SK-N-SH treated with all-trans-retinoic acid at 6 μM for 48 hours (cell line): Measurements from ENCODE around the gene FXR1.

Experiments used
- ATAC-seq: fragments of 200-7000 bp; cut with Tn5 transposase; 3 replicates; pipeline ENCODE4 v1.9.1; 2020; ENCODE audit warnings: mild to moderate bottlenecking, moderate library complexity
- ARNTL ChIP-seq: fragments of 450-650 bp; formaldehyde crosslinking; IDR thresholded peaks from 2 replicates; pipeline ENCODE4 v1.5.0; 2020; ENCODE audit warnings: low read depth, mild to moderate bottlenecking, moderate library complexity, borderline replicate concordance
- BACH2 ChIP-seq: fragments of 250-450 bp; sonication (Bioruptor Pico); IDR thresholded peaks from 2 replicates; pipeline ENCODE4 v1.9.0; 2021; ENCODE audit warnings: mild to moderate bottlenecking, borderline replicate concordance
- CSDC2 ChIP-seq: fragments of 250-450 bp; sonication (Bioruptor Pico); IDR thresholded peaks from 2 replicates; pipeline ENCODE4 v1.5.0; 2020; ENCODE audit warnings: mild to moderate bottlenecking, moderate library complexity
- ESRRG ChIP-seq: fragments of 250-450 bp; sonication (Bioruptor Pico); IDR thresholded peaks from 2 replicates; pipeline ENCODE4 v1.6.1; 2021; ENCODE audit warnings: mild to moderate bottlenecking
- GLIS3 ChIP-seq: fragments of 250-450 bp; sonication (Bioruptor Pico); IDR thresholded peaks from 2 replicates; pipeline ENCODE4 v1.5.0; 2020; ENCODE audit warnings: mild to moderate bottlenecking, moderate library complexity
- PPARA ChIP-seq: fragments of 250-450 bp; sonication (Bioruptor Pico); IDR thresholded peaks from 2 replicates; pipeline ENCODE4 v1.5.0; 2020; ENCODE audit warnings: mild to moderate bottlenecking, borderline replicate concordance
- RARB ChIP-seq: fragments of 250-450 bp; sonication (Bioruptor Pico); IDR thresholded peaks from 2 replicates; pipeline ENCODE4 v1.8.0; 2021; ENCODE audit warnings: mild to moderate bottlenecking, moderate library complexity
- SNAI2 ChIP-seq: fragments of 250-450 bp; sonication (Bioruptor Pico); IDR thresholded peaks from 2 replicates; pipeline ENCODE4 v1.5.0; 2020; ENCODE audit warnings: mild to moderate bottlenecking, moderate library complexity
- TCF4 ChIP-seq: fragments of 250-450 bp; sonication (Bioruptor Pico); IDR thresholded peaks from 2 replicates; pipeline ENCODE4 v1.8.0; 2021; ENCODE audit warnings: mild to moderate bottlenecking, moderate library complexity, borderline replicate concordance
- TOX ChIP-seq: fragments of 250-450 bp; sonication (Bioruptor Pico); IDR thresholded peaks from 2 replicates; pipeline ENCODE4 v1.8.0; 2021; ENCODE audit warnings: mild to moderate bottlenecking, moderate library complexity, borderline replicate concordance
- ZC3H10 ChIP-seq: fragments of 250-450 bp; sonication (Bioruptor Pico); IDR thresholded peaks from 2 replicates; pipeline ENCODE4 v1.5.1; 2021; ENCODE audit warnings: mild to moderate bottlenecking, moderate library complexity
- ZFP30 ChIP-seq: fragments of 450-650 bp; formaldehyde crosslinking; IDR thresholded peaks from 2 replicates; pipeline ENCODE4 v1.5.0; 2022; ENCODE audit warnings: mild to moderate bottlenecking, moderate library complexity
- ZNF565 ChIP-seq: fragments of 450-650 bp; formaldehyde crosslinking; conservative IDR thresholded peaks from 2 replicates; pipeline ENCODE4 v1.5.0; 2020; ENCODE audit warnings: low read depth, mild to moderate bottlenecking, moderate library complexity
- ZNF70 ChIP-seq: fragments of 450-650 bp; formaldehyde crosslinking; IDR thresholded peaks from 2 replicates; pipeline ENCODE4 v1.5.0; 2020; ENCODE audit warnings: mild to moderate bottlenecking, moderate library complexity
- ZNF8 ChIP-seq: fragments of 450-650 bp; formaldehyde crosslinking; IDR thresholded peaks from 2 replicates; pipeline ENCODE4 v1.5.0; 2020; ENCODE audit warnings: mild to moderate bottlenecking, moderate library complexity
- TF ChIP-seq, protein P1 (sequence below): fragments of 250-450 bp; sonication (Bioruptor Pico); IDR thresholded peaks from 2 replicates; pipeline ENCODE4 v1.8.0; 2021; ENCODE audit warnings: low read depth, mild to moderate bottlenecking, moderate library complexity, borderline replicate concordance
- TF ChIP-seq, protein P2 (sequence below): fragments of 250-450 bp; sonication (Bioruptor Pico); IDR thresholded peaks from 2 replicates; pipeline ENCODE4 v1.5.1; 2021; ENCODE audit warnings: mild to moderate bottlenecking, moderate library complexity
- TF ChIP-seq, protein P3 (sequence below): fragments of 250-450 bp; sonication (Bioruptor Pico); IDR thresholded peaks from 2 replicates; pipeline ENCODE4 v1.5.1; 2020; ENCODE audit warnings: low read depth, mild to moderate bottlenecking, moderate library complexity
- TF ChIP-seq, protein P4 (sequence below): fragments of 250-450 bp; sonication (Bioruptor Pico); IDR thresholded peaks from 2 replicates; pipeline ENCODE4 v1.5.0; 2020; ENCODE audit warnings: mild to moderate bottlenecking, moderate library complexity
- TF ChIP-seq, protein P5 (sequence below): fragments of 250-450 bp; sonication (Bioruptor Pico); IDR thresholded peaks from 2 replicates; pipeline ENCODE4 v1.8.0; 2020; ENCODE audit warnings: mild to moderate bottlenecking, moderate library complexity, borderline replicate concordance

The FXR1 gene

DNA sequence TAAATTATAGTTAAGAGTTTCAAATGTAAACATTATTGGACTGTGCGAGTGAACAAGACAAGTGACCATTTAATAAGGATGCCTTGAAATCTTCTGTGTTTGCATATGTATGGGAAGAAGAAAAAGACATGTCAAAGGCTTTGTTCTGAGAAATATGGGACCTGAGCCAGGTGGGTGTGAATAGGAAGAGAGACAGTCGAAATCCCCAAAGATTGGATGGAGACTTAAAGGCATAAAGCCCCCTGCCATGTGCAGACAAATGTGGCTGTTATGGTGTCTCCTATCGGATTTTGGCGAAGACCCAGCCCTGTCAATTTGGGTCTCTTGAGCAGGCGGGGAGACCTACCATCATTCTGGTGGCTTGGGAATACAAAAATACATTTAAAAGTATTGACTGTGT lies 16.9 kb downstream of the FXR1 start:
- TF ChIP-seq ESRRG (CRISPR knock-in tag) (no peak), TCF4 (CRISPR knock-in tag) (no peak), ZNF565 (CRISPR knock-in tag) (no peak), GLIS3 (CRISPR knock-in tag) (no peak), BACH2 (CRISPR knock-in tag) (no peak), ZFP30 (CRISPR knock-in tag) (no peak), ZNF70 (CRISPR knock-in tag) (no peak), SNAI2 (CRISPR knock-in tag) (no peak)
- TF ChIP-seq, protein P1, sequence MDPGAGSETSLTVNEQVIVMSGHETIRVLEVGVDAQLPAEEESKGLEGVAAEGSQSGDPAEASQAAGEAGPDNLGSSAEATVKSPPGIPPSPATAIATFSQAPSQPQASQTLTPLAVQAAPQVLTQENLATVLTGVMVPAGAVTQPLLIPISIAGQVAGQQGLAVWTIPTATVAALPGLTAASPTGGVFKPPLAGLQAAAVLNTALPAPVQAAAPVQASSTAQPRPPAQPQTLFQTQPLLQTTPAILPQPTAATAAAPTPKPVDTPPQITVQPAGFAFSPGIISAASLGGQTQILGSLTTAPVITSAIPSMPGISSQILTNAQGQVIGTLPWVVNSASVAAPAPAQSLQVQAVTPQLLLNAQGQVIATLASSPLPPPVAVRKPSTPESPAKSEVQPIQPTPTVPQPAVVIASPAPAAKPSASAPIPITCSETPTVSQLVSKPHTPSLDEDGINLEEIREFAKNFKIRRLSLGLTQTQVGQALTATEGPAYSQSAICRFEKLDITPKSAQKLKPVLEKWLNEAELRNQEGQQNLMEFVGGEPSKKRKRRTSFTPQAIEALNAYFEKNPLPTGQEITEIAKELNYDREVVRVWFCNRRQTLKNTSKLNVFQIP, result no peak
- TF ChIP-seq, protein P2, sequence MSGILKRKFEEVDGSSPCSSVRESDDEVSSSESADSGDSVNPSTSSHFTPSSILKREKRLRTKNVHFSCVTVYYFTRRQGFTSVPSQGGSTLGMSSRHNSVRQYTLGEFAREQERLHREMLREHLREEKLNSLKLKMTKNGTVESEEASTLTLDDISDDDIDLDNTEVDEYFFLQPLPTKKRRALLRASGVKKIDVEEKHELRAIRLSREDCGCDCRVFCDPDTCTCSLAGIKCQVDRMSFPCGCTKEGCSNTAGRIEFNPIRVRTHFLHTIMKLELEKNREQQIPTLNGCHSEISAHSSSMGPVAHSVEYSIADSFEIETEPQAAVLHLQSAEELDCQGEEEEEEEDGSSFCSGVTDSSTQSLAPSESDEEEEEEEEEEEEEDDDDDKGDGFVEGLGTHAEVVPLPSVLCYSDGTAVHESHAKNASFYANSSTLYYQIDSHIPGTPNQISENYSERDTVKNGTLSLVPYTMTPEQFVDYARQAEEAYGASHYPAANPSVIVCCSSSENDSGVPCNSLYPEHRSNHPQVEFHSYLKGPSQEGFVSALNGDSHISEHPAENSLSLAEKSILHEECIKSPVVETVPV (CRISPR knock-in tag), result no peak
- TF ChIP-seq, protein P3, sequence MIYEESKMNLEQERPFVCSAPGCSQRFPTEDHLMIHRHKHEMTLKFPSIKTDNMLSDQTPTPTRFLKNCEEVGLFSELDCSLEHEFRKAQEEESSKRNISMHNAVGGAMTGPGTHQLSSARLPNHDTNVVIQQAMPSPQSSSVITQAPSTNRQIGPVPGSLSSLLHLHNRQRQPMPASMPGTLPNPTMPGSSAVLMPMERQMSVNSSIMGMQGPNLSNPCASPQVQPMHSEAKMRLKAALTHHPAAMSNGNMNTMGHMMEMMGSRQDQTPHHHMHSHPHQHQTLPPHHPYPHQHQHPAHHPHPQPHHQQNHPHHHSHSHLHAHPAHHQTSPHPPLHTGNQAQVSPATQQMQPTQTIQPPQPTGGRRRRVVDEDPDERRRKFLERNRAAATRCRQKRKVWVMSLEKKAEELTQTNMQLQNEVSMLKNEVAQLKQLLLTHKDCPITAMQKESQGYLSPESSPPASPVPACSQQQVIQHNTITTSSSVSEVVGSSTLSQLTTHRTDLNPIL (CRISPR knock-in tag), result no peak
- ATAC-seq, result no peak

DNA sequence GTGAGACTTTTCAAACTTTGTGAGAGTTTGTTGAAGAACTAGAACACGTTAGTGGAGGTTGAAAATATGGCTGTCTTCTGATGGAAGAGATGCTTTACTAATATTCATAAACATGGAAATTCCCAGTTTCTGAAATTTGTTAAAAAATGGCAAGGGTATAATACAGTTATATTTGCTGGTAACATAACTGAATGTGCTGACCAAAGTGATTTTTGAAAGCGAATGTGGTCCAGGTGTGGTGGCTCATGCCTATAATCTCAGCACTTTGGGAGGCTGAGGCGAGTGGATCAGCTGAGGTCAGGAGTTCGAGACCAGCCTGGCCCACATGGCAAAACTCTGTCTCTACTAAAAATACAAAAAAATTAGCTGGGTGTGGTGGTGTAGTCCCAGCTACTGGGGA lies 18.1 kb downstream of the FXR1 start:
- no peak for ATAC-seq
- TF ChIP-seq CSDC2 (CRISPR knock-in tag) (no peak), BACH2 (CRISPR knock-in tag) (no peak), ARNTL (CRISPR knock-in tag) (no peak), ZNF565 (CRISPR knock-in tag) (no peak), SNAI2 (CRISPR knock-in tag) (no peak)
- TF ChIP-seq, protein P1, result no peak
- TF ChIP-seq, protein P2 (CRISPR knock-in tag), result no peak

DNA sequence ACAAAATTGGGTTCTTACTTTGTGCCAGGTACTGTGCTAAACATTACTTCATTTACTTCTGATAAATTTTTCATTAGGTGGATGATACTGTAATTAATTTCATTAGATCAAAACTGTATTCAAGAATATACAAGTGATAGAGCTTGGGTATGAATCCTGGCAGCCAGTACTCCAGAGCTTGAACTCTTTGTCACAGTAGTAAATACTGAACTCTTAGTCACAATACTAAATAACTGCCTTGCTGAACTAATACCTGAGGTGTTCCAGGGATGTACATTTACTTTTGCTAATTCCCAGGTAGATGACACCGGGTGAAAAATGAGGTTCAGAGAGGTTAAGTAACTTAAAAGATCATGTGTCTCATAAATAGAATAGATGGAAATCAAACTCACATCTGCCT lies 20.3 kb downstream of the FXR1 start:
- TF ChIP-seq ZNF70 (CRISPR knock-in tag) (no peak), ESRRG (CRISPR knock-in tag) (no peak), BACH2 (CRISPR knock-in tag) (no peak), CSDC2 (CRISPR knock-in tag) (no peak), ZC3H10 (CRISPR knock-in tag) (no peak), ARNTL (CRISPR knock-in tag) (no peak), PPARA (no peak), SNAI2 (CRISPR knock-in tag) (no peak), TOX (CRISPR knock-in tag) (no peak), TCF4 (CRISPR knock-in tag) (no peak), GLIS3 (CRISPR knock-in tag) (no peak), ZNF8 (CRISPR knock-in tag) (no peak), ZNF565 (CRISPR knock-in tag) (no peak), RARB (no peak)
- TF ChIP-seq, protein P3 (CRISPR knock-in tag), result no peak
- TF ChIP-seq, protein P2 (CRISPR knock-in tag), result no peak
- TF ChIP-seq, protein P4, sequence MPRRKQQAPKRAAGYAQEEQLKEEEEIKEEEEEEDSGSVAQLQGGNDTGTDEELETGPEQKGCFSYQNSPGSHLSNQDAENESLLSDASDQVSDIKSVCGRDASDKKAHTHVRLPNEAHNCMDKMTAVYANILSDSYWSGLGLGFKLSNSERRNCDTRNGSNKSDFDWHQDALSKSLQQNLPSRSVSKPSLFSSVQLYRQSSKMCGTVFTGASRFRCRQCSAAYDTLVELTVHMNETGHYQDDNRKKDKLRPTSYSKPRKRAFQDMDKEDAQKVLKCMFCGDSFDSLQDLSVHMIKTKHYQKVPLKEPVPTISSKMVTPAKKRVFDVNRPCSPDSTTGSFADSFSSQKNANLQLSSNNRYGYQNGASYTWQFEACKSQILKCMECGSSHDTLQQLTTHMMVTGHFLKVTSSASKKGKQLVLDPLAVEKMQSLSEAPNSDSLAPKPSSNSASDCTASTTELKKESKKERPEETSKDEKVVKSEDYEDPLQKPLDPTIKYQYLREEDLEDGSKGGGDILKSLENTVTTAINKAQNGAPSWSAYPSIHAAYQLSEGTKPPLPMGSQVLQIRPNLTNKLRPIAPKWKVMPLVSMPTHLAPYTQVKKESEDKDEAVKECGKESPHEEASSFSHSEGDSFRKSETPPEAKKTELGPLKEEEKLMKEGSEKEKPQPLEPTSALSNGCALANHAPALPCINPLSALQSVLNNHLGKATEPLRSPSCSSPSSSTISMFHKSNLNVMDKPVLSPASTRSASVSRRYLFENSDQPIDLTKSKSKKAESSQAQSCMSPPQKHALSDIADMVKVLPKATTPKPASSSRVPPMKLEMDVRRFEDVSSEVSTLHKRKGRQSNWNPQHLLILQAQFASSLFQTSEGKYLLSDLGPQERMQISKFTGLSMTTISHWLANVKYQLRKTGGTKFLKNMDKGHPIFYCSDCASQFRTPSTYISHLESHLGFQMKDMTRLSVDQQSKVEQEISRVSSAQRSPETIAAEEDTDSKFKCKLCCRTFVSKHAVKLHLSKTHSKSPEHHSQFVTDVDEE (CRISPR knock-in tag), result no peak
- TF ChIP-seq, protein P5, sequence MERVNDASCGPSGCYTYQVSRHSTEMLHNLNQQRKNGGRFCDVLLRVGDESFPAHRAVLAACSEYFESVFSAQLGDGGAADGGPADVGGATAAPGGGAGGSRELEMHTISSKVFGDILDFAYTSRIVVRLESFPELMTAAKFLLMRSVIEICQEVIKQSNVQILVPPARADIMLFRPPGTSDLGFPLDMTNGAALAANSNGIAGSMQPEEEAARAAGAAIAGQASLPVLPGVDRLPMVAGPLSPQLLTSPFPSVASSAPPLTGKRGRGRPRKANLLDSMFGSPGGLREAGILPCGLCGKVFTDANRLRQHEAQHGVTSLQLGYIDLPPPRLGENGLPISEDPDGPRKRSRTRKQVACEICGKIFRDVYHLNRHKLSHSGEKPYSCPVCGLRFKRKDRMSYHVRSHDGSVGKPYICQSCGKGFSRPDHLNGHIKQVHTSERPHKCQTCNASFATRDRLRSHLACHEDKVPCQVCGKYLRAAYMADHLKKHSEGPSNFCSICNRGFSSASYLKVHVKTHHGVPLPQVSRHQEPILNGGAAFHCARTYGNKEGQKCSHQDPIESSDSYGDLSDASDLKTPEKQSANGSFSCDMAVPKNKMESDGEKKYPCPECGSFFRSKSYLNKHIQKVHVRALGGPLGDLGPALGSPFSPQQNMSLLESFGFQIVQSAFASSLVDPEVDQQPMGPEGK, result no peak
- TF ChIP-seq, all 23 proteins: peak for 0
- no peak for ATAC-seq
